ENCODE data around the gene LNX2. TPM values are rescaled to one million over a fixed set of nuclear protein-coding genes. Genes with fewer than 3 reads are reported as not detected.

LNX2 gene
- total RNA-seq, 5 donors from 2014 or later (not counting 1 experiment from before 2014, with no cell fraction given), result 5.0 to 11.8 (median 9.8) TPM

DNA sequence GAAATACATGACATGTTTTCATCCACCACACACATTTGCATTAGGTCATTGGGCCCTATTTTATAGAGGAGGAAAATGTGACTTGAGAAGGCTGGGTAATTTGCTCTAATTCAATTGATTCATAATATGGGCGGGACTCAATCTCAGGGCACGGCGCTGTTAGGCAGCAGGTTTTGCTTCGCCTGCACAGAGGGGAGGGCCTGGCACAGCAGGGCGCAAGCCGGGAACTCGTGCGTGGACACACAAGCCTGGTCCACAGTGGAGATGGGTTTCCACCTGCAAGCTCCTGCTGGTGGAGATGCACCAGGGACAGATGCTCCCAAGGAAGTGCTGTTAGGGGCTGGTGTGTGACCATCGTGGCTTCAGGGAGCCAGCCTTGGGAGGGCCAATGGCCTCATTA, 111.5 kb downstream of the LNX2 start:
- Histone ChIP-seq H3K36me3 (ENCODE audit: control insufficient read depth in 2 of 2, extremely low read depth in 1 of 2, insufficient read depth in 1 of 2, low read length in 1 of 2) (no peaks in the 10 kb centered on the region), H3K27me3 (replicated peaks in 1 of 2; ENCODE audit: control insufficient read depth in 2 of 2, extremely low read depth in 1 of 2, insufficient read depth in 2 of 2, low read length in 1 of 2) (peaks cover 0 to 10% of the 10 kb centered on the region in 2 experiments), H3K4me3 (ENCODE audit: control insufficient read depth in 1 of 2, extremely low read depth in 1 of 2, low read length in 1 of 2) (no peak overlapping the region), H3K9me3 (no peaks in the 10 kb centered on the region), H3K27ac (ENCODE audit: low read length) (no peak overlapping the region), H3K4me1 (ENCODE audit: control insufficient read depth in 1 of 2, extremely low read depth in 1 of 2, insufficient read depth in 2 of 2, low read length in 2 of 2) (no peaks in the 10 kb centered on the region)
- ChIA-PET CTCF (no interaction called here), POLR2A (no interaction called here)
- WGBS (ENCODE audit: insufficient coverage), result 92% methylated on average over 9 of the region's 9 CpGs
- ATAC-seq (replicated peaks in 1 of 4), result no peak
- H3K9me3 Mint-ChIP-seq, result no peaks in the 10 kb centered on the region
- no peak overlapping the region for H3K4me3 Mint-ChIP-seq
- H3K36me3 Mint-ChIP-seq, result no peaks in the 10 kb centered on the region
- DNase-seq, result no peak
- no peaks in the 10 kb centered on the region for H3K4me1 Mint-ChIP-seq
- no peak overlapping the region for H3K27ac Mint-ChIP-seq
- peaks cover 3 to 12% of the 10 kb centered on the region in 2 donors for H3K27me3 Mint-ChIP-seq

DNA sequence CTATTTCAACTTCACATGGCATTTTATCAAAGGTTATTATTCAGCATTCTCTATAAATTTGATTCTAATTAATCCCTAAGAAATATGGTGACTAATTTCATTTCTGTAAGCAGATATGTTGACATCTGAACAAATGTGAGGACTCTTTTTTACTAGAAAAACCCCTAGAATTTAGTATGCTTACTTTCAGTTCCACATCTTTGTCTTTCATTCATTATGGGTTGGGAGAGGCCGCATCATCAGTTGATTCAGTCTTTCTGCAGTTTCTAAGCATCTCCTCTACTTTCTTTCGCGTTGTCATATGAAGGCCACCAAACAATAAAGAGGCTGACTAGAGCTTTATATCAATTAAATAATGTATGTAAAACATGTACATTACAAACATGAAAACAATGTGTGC, 114.5 kb downstream of the LNX2 start:
- peaks cover 0 to 4% of the 10 kb centered on the region in 2 donors for H3K27me3 Mint-ChIP-seq
- ATAC-seq (replicated peaks in 1 of 4) (no peak), DNase-seq (no peak)
- H3K36me3 Mint-ChIP-seq, result no peaks in the 10 kb centered on the region
- no peaks in the 10 kb centered on the region for H3K9me3 ChIP-seq
- H3K27ac ChIP-seq (ENCODE audit: low read length), result no peak overlapping the region
- H3K4me1 ChIP-seq (ENCODE audit: control insufficient read depth in 1 of 2, extremely low read depth in 1 of 2, insufficient read depth in 2 of 2, low read length in 2 of 2), result no peaks in the 10 kb centered on the region
- ChIA-PET POLR2A (no interaction called here), CTCF (no interaction called here)
- no peak overlapping the region for H3K4me3 ChIP-seq (ENCODE audit: control insufficient read depth in 1 of 2, extremely low read depth in 1 of 2, low read length in 1 of 2)
- H3K27ac Mint-ChIP-seq, result no peak overlapping the region
- WGBS (ENCODE audit: insufficient coverage), result no CpG with 5 or more reads among the region's 3 CpGs
- H3K36me3 ChIP-seq (ENCODE audit: control insufficient read depth in 2 of 2, extremely low read depth in 1 of 2, insufficient read depth in 1 of 2, low read length in 1 of 2), result no peaks in the 10 kb centered on the region
- H3K9me3 Mint-ChIP-seq, result no peaks in the 10 kb centered on the region
- H3K4me1 Mint-ChIP-seq, result no peaks in the 10 kb centered on the region
- H3K4me3 Mint-ChIP-seq, result no peak overlapping the region
- peaks cover 0 to 10% of the 10 kb centered on the region in 2 experiments for H3K27me3 ChIP-seq (replicated peaks in 1 of 2; ENCODE audit: control insufficient read depth in 2 of 2, extremely low read depth in 1 of 2, insufficient read depth in 2 of 2, low read length in 1 of 2)

DNA sequence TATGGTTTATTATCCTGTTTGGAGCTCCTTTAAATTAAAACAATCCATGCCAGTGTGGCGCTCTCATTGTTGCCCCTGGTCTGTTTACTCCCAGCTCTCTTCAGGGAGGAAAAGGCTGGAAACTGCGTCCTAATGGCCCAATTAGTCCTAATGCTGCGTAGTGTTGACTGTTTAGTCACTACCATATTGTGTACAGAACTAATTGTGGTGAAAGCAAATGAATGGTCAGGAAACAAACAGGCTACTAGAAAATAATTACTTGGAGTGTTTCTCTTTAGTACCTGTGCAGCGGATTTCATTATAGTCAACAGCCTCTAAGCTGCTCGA, 115.5 kb downstream of the LNX2 start:
- Histone ChIP-seq H3K27me3 (replicated peaks in 1 of 2; ENCODE audit: control insufficient read depth in 2 of 2, extremely low read depth in 1 of 2, insufficient read depth in 2 of 2, low read length in 1 of 2) (peaks cover 0 to 3% of the 10 kb centered on the region in 2 experiments), H3K36me3 (ENCODE audit: control insufficient read depth in 2 of 2, extremely low read depth in 1 of 2, insufficient read depth in 1 of 2, low read length in 1 of 2) (no peaks in the 10 kb centered on the region), H3K4me3 (ENCODE audit: control insufficient read depth in 1 of 2, extremely low read depth in 1 of 2, low read length in 1 of 2) (no peak overlapping the region), H3K9me3 (no peaks in the 10 kb centered on the region), H3K4me1 (ENCODE audit: control insufficient read depth in 1 of 2, extremely low read depth in 1 of 2, insufficient read depth in 2 of 2, low read length in 2 of 2) (no peaks in the 10 kb centered on the region), H3K27ac (ENCODE audit: low read length) (no peak overlapping the region)
- ChIA-PET CTCF (no interaction called here), POLR2A (no interaction called here)
- Mint-ChIP-seq H3K9me3 (no peaks in the 10 kb centered on the region), H3K4me3 (no peak overlapping the region), H3K36me3 (no peaks in the 10 kb centered on the region), H3K4me1 (no peaks in the 10 kb centered on the region), H3K27me3 (peaks cover 0 to under 1% of the 10 kb centered on the region in 2 donors), H3K27ac (no peak overlapping the region)
- DNase-seq (no peak), ATAC-seq (replicated peaks in 1 of 4) (no peak)
- no CpG with 5 or more reads among the region's 5 CpGs for WGBS (ENCODE audit: insufficient coverage)

DNA sequence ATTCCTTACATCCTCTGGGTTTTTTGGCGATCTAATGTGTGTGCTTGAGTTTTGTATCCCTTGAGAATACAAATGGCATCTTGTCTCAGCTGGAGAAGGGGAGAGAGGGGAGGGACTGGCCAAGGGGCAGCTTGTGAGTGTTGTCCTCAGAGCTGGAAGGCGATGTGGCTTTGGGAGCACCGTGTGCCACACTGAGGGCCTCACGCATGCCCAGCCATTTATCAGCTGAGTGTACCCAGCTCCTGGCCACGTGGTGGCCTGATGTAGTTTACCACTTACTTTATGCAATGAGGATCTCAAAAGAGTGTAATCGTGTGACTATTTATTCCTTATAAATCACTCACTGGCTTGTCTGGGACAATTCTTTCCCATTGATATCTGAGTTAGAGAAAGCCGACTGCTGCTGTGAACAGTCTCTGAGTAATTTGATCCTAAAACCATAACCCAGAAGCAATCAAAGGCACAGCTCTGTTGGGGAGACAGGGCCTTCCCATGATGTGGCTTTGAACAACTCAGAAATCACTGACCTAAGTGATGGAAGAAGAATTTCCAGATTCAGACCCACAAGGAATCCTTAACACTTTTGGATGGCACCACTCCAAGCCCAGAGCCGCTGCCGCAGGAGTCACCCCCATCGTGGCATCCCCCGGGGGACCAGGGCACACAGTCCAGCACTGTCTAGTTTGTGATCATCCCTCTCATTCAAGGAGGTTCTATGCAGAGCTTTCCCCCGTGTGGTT, 116.0 kb downstream of the LNX2 start:
- DNase-seq (no peak), ATAC-seq (replicated peaks in 1 of 4) (no peak)
- no peaks in the 10 kb centered on the region for H3K36me3 Mint-ChIP-seq
- WGBS (ENCODE audit: insufficient coverage), result 91% methylated on average over 7 of the region's 12 CpGs
- Histone ChIP-seq H3K4me3 (ENCODE audit: control insufficient read depth in 1 of 2, extremely low read depth in 1 of 2, low read length in 1 of 2) (no peak overlapping the region), H3K27ac (ENCODE audit: low read length) (no peak overlapping the region), H3K36me3 (ENCODE audit: control insufficient read depth in 2 of 2, extremely low read depth in 1 of 2, insufficient read depth in 1 of 2, low read length in 1 of 2) (no peaks in the 10 kb centered on the region), H3K9me3 (no peaks in the 10 kb centered on the region), H3K27me3 (replicated peaks in 1 of 2; ENCODE audit: control insufficient read depth in 2 of 2, extremely low read depth in 1 of 2, insufficient read depth in 2 of 2, low read length in 1 of 2) (peaks cover 0 to 2% of the 10 kb centered on the region in 2 experiments), H3K4me1 (ENCODE audit: control insufficient read depth in 1 of 2, extremely low read depth in 1 of 2, insufficient read depth in 2 of 2, low read length in 2 of 2) (no peaks in the 10 kb centered on the region)
- H3K27ac Mint-ChIP-seq, result no peak overlapping the region
- H3K27me3 Mint-ChIP-seq, result no peaks in the 10 kb centered on the region
- H3K9me3 Mint-ChIP-seq, result no peaks in the 10 kb centered on the region
- no peaks in the 10 kb centered on the region for H3K4me1 Mint-ChIP-seq
- ChIA-PET CTCF (interaction anchor here in 1 of 2 donors (0.6 kb wide), 1 partner anchor 322 kb away, joined by 3 read pairs; no protein-coding TSS in a partner anchor), POLR2A (no interaction called here)
- no peak overlapping the region for H3K4me3 Mint-ChIP-seq

DNA sequence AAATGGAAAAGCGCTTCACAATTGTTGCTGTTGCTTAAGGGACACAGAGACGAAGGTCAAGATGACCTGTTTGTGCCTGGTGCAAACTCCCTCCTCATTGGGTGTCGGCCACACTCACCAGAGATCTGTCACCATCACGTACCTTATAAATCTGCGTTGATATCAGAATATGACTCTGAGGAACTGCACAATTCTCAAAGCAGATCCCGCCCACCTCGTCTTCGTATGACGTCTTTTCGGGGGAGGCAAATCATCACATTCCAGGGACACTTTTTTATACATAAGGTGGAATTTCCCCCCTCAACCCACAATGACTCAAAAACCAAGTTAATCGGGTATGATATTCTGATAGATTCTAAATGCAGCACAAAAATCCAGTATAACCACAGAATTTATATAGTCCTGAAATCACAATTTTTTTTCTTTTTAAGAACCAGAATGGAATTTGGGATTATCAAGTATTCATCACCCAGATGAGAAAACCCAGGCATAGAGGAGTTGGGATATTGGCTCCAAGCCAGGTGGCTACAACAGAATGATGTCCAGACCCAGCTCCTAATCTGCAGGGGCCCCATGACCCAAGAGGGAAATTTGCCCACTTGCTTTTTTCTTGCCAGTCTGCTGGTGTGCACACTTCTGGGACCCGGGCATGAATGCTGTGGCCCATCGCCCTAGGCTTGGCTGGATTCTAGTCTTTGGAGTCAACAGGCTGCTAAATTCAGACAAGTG, 119.4 kb downstream of the LNX2 start:
- H3K27ac Mint-ChIP-seq, result no peak overlapping the region
- H3K36me3 Mint-ChIP-seq, result no peaks in the 10 kb centered on the region
- H3K27me3 Mint-ChIP-seq, result no peaks in the 10 kb centered on the region
- no peak for ATAC-seq (replicated peaks in 1 of 4)
- Histone ChIP-seq H3K27ac (ENCODE audit: low read length) (no peak overlapping the region), H3K27me3 (replicated peaks in 1 of 2; ENCODE audit: control insufficient read depth in 2 of 2, extremely low read depth in 1 of 2, insufficient read depth in 2 of 2, low read length in 1 of 2) (no peaks in the 10 kb centered on the region), H3K9me3 (no peaks in the 10 kb centered on the region), H3K36me3 (ENCODE audit: control insufficient read depth in 2 of 2, extremely low read depth in 1 of 2, insufficient read depth in 1 of 2, low read length in 1 of 2) (no peaks in the 10 kb centered on the region), H3K4me1 (ENCODE audit: control insufficient read depth in 1 of 2, extremely low read depth in 1 of 2, insufficient read depth in 2 of 2, low read length in 2 of 2) (no peaks in the 10 kb centered on the region), H3K4me3 (ENCODE audit: control insufficient read depth in 1 of 2, extremely low read depth in 1 of 2, low read length in 1 of 2) (no peak overlapping the region)
- ChIA-PET CTCF (interaction anchor here in 1 of 2 donors (0.6 kb wide), 1 partner anchor 11 kb away, joined by 5 read pairs; no protein-coding TSS in a partner anchor), POLR2A (no interaction called here)
- no peaks in the 10 kb centered on the region for H3K4me1 Mint-ChIP-seq
- no peak for DNase-seq
- no peak overlapping the region for H3K4me3 Mint-ChIP-seq
- no peaks in the 10 kb centered on the region for H3K9me3 Mint-ChIP-seq
- WGBS (ENCODE audit: insufficient coverage), result 79% methylated on average over 8 of the region's 13 CpGs

DNA sequence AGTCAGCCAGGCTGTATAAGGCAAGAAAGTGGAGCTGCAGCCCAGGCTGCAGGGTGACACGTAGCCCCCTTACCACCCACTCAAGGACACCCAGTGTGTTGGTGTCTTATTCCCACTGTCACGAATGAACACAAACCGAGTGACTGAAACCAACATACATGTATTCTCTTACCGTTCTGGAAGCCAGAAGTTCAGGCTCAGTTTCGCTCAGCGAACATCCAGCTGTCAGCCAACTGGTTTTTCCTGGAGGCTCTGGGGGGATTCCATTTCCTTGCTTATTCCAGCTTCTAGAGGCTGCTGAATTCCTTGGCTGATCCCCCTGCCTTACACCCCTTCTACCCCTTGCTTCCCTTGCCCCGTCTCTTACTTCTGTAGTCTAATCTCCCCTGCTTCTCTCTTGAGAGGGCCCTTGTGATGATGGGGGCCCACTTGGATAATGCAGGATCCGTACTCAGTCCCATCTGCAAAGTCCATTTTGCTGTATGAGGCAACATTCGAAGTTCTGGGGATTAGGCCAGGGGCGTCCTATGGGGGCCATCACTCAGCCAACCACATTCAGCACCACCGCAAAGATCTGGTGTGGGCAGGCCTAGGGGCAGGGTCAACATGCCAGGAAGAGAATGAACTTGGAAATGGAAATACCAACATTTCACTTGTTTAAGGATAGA, 122.6 kb downstream of the LNX2 start:
- Histone ChIP-seq H3K36me3 (ENCODE audit: control insufficient read depth in 2 of 2, extremely low read depth in 1 of 2, insufficient read depth in 1 of 2, low read length in 1 of 2) (no peaks in the 10 kb centered on the region), H3K27ac (ENCODE audit: low read length) (no peak overlapping the region), H3K4me1 (ENCODE audit: control insufficient read depth in 1 of 2, extremely low read depth in 1 of 2, insufficient read depth in 2 of 2, low read length in 2 of 2) (no peaks in the 10 kb centered on the region), H3K27me3 (replicated peaks in 1 of 2; ENCODE audit: control insufficient read depth in 2 of 2, extremely low read depth in 1 of 2, insufficient read depth in 2 of 2, low read length in 1 of 2) (no peaks in the 10 kb centered on the region), H3K4me3 (ENCODE audit: control insufficient read depth in 1 of 2, extremely low read depth in 1 of 2, low read length in 1 of 2) (no peak overlapping the region), H3K9me3 (no peaks in the 10 kb centered on the region)
- POLR2A ChIA-PET, result no interaction called here
- H3K9me3 Mint-ChIP-seq, result no peaks in the 10 kb centered on the region
- DNase-seq (no peak), ATAC-seq (replicated peaks in 1 of 4) (no peak)
- CTCF ChIA-PET, result no interaction called here
- H3K4me3 Mint-ChIP-seq, result no peak overlapping the region
- 97% methylated on average over 5 of the region's 11 CpGs for WGBS (ENCODE audit: insufficient coverage)
- no peaks in the 10 kb centered on the region for H3K27me3 Mint-ChIP-seq
- no peaks in the 10 kb centered on the region for H3K4me1 Mint-ChIP-seq
- H3K27ac Mint-ChIP-seq, result no peak overlapping the region
- H3K36me3 Mint-ChIP-seq, result no peaks in the 10 kb centered on the region
